IPS-15b (cell line): ENCODE measurements around the gene PCDHGA5.
"Not testable (repeated sequence)": the region's sequence is repeated elsewhere in the genome, so short reads cannot be mapped to it uniquely, and the experiment has no call there.

ENCODE experiments used
- H3K27me3 ChIP-seq: one replicate; pipeline ENCODE4 v1.6.1; 2013; ENCODE audit warnings: low read length; ENCODE audit not compliant: control insufficient read depth, insufficient read depth
- H3K36me3 ChIP-seq: one replicate; pipeline ENCODE4 v1.6.1; 2013; ENCODE audit warnings: low read length; ENCODE audit not compliant: control insufficient read depth, insufficient read depth
- H3K4me1 ChIP-seq: one replicate; pipeline ENCODE4 v1.6.1; 2013; ENCODE audit warnings: mild to moderate bottlenecking, low read length; ENCODE audit not compliant: control insufficient read depth, insufficient read depth
- H3K4me3 ChIP-seq: one replicate; pipeline ENCODE4 v1.5.1; 2013; ENCODE audit warnings: low read depth, low read length
- H3K9ac ChIP-seq: one replicate; pipeline ENCODE4 v1.6.1; 2013; ENCODE audit warnings: low read depth, mild to moderate bottlenecking, low read length
- H3K9me3 ChIP-seq: one replicate; pipeline ENCODE4 v1.6.1; 2013; ENCODE audit warnings: mild to moderate bottlenecking, low read length; ENCODE audit not compliant: control insufficient read depth, insufficient read depth

PCDHGA5 gene

DNA sequence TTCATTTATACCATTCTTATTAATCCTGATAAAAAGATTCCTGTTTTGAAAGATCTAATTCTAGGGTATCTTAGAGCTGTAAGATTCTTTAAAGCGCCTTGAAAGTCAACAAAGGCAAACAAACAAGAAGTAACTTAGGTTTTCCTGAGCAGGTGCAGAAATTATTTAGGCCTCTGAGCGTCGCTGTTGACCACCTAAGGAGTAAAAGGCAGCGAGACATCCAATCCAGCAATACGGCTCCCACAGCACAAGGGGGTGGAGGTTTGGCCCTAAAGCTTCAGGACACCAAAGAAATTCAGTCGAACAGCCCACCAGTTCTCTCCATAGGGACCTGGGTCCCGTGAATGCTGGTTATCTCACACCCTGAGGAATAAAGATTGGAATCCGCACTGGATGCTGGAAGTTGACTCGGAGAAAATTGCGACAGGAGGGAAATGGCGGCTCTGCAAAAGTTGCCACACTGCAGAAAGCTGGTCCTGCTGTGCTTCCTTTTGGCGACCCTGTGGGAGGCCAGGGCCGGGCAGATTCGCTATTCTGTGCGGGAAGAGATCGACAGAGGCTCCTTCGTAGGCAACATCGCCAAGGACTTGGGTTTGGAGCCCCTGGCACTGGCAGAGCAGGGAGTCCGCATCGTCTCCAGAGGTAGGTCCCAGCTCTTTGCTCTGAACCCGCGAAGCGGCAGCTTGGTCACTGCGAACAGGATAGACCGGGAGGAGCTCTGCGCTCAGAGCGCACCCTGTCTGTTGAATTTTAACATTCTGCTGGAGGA lies 25.2 kb upstream of the PCDHGA5 start, which contains the start of gene PCDHGA2:
PCDHGA2 (plus strand) TSS at position 223 of the 769 bp plus-strand sequence.
- Histone ChIP-seq H3K4me1 (no peaks in the 10 kb centered on the region), H3K27me3 (no peaks in the 10 kb centered on the region), H3K4me3 (peak within 1 kb of the TSS; percentile 39), H3K9ac (no peak within 1 kb of the TSS), H3K36me3 (no peaks in the 10 kb centered on the region), H3K9me3 (peaks cover 5% of the 10 kb centered on the region)

DNA sequence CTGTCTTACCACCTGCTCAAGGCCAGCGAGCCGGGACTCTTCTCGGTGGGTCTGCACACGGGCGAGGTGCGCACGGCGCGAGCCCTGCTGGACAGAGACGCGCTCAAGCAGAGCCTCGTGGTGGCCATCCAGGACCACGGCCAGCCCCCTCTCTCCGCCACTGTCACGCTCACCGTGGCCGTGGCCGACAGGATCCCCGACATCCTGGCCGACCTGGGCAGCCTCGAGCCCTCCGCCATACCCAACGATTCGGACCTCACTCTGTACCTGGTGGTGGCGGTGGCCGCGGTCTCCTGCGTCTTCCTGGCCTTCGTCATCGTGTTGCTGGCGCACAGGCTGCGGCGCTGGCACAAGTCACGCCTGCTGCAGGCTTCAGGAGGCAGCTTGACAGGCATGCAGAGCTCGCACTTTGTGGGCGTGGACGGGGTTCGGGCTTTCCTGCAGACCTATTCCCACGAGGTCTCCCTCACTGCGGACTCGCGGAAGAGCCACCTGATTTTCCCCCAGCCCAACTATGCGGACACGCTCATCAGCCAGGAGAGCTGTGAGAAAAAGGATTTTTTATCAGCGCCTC lies 23.1 kb upstream of the PCDHGA5 start:
- not testable (repeated sequence) for H3K36me3 ChIP-seq, H3K4me3 ChIP-seq, H3K4me1 ChIP-seq, H3K27me3 ChIP-seq, H3K9ac ChIP-seq
- H3K9me3 ChIP-seq, result peaks cover 13% of the 10 kb centered on the region

DNA sequence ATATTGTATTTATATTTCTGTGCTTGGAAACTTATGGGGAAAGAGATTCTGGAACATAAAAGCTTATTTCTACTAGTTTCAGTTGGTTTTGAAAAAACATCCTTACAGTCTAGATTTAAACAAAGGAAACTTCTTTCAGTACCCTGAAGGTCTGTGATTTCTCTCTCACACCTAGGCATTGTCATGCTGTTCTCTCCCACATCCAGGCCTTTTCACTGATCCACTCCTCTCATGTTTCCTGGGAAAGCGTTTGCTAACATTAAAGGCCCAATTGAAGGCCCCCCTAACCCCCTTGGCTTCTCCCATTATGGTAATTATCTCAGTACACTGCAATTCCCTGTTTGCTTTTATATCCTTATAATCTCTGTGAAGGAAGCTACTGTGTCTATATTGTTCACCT lies 21.2 kb upstream of the PCDHGA5 start:
- Histone ChIP-seq H3K36me3 (no peaks in the 10 kb centered on the region), H3K27me3 (no peaks in the 10 kb centered on the region), H3K9me3 (peaks cover 13% of the 10 kb centered on the region), H3K4me1 (no peaks in the 10 kb centered on the region), H3K4me3 (no peak overlapping the region), H3K9ac (no peak overlapping the region)

DNA sequence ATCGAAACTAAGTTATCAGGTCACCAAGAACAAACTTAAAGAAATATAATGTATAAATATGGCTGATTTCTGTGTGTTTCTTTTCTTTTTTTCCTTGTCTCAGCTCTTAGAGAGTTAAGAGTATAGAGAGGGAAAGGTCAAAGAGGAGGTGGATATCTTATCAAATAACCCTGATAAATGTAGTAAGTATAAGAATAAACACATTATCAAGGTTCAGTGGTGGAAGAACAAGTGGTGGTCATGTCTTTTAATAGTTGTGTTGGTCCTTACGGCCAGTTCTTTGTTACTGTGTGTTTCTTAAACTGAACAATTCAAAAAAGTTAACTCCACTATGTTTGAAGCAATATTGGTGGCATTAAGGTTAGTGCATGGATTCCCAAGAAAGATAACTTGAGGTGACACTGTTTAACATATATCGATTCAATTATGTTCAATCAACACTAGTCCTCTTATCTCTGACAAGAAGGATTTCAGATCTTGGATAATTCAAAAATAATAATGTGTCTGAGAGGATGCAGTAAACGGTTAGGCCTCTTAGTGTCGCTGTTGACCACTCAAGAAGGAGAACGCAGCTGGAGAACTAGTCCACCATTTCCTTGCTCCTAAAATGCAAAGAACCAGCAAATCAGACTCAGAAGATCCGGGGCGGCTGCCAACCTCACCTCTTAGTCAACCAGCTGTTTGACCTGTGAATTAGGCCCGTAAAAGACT lies 20.6 kb upstream of the PCDHGA5 start, which contains the start of gene PCDHGA3:
PCDHGA3 (plus strand) TSS at position 588 of the 711 bp plus-strand sequence. CDS start 205 bp downstream, outside the sequence.
- Histone ChIP-seq H3K4me3 (no peak within 1 kb of the TSS), H3K4me1 (no peaks in the 10 kb centered on the region), H3K9ac (no peak within 1 kb of the TSS), H3K9me3 (peaks cover 13% of the 10 kb centered on the region), H3K27me3 (no peaks in the 10 kb centered on the region), H3K36me3 (no peaks in the 10 kb centered on the region)

DNA sequence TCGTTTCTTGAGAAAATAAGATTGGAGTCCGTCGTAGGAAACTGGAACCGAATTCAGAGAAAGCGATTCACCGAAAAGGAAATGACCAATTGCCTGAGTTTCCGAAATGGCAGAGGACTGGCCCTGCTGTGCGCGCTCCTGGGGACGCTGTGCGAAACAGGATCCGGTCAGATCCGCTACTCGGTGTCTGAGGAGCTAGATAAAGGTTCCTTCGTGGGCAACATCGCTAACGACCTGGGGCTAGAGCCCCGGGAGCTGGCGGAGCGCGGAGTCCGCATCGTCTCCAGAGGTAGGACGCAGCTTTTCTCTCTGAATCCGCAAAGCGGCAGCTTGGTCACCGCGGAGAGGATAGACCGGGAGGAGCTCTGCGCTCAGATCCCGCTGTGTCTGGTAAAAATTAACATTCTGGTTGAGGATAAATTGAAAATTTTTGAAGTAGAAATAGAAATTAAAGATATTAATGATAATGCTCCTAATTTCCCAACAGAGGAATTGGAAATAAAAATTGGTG lies 20.0 kb upstream of the PCDHGA5 start:
- Histone ChIP-seq H3K27me3 (no peaks in the 10 kb centered on the region), H3K36me3 (no peaks in the 10 kb centered on the region), H3K4me3 (no peak overlapping the region), H3K9me3 (peaks cover 13% of the 10 kb centered on the region), H3K4me1 (no peaks in the 10 kb centered on the region), H3K9ac (no peak overlapping the region)

DNA sequence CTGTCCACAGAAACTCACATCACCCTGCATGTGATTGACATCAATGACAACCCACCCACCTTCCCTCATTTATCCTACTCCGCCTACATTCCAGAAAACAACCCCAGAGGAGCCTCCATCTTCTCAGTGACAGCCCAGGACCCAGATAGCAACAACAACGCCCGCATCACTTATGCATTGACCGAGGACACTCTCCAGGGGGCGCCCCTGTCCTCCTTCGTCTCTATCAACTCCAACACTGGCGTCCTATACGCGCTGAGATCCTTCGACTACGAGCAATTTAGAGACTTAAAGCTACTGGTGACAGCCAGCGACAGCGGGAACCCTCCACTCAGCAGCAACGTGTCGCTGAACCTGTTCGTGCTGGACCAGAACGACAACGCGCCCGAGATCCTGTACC lies 18.6 kb upstream of the PCDHGA5 start:
- Histone ChIP-seq H3K4me1 (no peaks in the 10 kb centered on the region), H3K9me3 (peaks cover 8% of the 10 kb centered on the region), H3K36me3 (no peaks in the 10 kb centered on the region)

DNA sequence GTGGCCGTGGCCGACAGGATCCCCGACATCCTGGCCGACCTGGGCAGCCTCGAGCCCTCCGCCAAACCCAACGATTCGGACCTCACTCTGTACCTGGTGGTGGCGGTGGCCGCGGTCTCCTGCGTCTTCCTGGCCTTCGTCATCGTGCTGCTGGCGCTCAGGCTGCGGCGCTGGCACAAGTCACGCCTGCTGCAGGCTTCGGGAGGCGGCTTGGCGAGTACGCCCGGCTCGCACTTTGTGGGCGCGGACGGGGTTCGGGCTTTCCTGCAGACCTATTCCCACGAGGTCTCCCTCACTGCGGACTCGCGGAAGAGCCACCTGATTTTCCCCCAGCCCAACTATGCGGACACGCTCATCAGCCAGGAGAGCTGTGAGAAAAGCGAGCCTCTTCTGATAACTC lies 17.9 kb upstream of the PCDHGA5 start:
- H3K27me3 ChIP-seq, H3K9me3 ChIP-seq, H3K36me3 ChIP-seq, H3K4me3 ChIP-seq, H3K4me1 ChIP-seq, H3K9ac ChIP-seq: not testable (repeated sequence)

More for the DNA sequence above, 18.6 kb upstream of the PCDHGA5 start:
- Histone ChIP-seq H3K27me3 (no peaks in the 10 kb centered on the region), H3K4me3 (no peak overlapping the region), H3K9ac (no peak overlapping the region)

DNA sequence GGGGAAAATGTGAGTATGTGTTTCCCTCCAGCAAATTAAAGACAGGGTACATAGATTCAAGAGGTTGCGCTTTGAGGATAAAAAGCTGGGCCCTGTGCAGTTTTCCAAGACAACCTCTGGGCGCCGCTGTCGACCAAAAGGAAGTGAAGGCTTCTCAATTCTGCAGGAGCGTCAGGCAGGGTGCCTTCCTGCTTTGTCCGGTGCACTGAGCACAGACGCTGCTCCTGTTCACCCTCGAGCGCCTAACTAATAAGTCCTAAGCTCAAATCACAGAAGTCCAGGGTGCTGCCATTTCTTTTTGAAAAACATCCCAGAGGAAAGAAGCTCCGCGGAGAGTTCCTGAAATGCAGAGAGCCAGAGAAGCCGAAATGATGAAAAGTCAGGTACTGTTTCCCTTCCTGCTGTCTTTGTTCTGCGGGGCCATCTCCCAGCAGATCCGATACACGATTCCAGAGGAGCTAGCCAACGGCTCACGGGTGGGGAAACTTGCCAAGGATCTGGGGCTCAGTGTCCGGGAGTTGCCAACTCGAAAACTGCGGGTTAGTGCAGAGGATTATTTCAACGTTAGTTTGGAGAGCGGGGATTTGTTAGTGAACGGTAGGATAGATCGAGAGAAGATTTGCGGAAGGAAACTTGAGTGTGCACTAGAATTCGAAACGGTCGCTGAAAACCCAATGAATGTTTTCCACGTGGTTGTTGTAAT lies 13.9 kb upstream of the PCDHGA5 start, which contains the start of gene PCDHGB1:
PCDHGB1 (plus strand) TSS at position 183 of the 703 bp plus-strand sequence; CDS start at position 345, 162 bp downstream.
- Histone ChIP-seq H3K4me3 (peak within 1 kb of the TSS; percentile 41), H3K9me3 (peaks cover under 1% of the 10 kb centered on the region), H3K27me3 (no peaks in the 10 kb centered on the region), H3K9ac (peak within 1 kb of the TSS; percentile 37), H3K4me1 (no peaks in the 10 kb centered on the region), H3K36me3 (no peaks in the 10 kb centered on the region)

DNA sequence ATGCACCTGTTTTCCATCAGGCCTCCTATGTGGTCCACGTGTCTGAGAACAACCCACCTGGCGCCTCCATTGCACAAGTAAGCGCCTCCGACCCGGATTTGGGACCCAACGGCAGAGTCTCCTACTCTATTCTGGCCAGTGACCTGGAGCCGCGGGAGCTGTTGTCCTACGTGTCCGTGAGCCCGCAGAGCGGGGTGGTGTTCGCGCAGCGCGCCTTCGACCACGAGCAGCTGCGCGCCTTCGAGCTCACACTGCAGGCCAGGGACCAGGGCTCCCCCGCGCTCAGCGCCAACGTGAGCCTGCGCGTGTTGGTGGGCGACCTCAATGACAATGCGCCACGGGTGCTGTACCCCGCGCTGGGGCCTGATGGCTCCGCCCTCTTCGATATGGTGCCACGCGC lies 12.4 kb upstream of the PCDHGA5 start:
- H3K4me3 ChIP-seq, result no peak overlapping the region
- no peaks in the 10 kb centered on the region for H3K36me3 ChIP-seq
- H3K27me3 ChIP-seq, result no peaks in the 10 kb centered on the region
- H3K4me1 ChIP-seq, result no peaks in the 10 kb centered on the region
- H3K9ac ChIP-seq, result no peak overlapping the region
- peaks cover 3% of the 10 kb centered on the region for H3K9me3 ChIP-seq

DNA sequence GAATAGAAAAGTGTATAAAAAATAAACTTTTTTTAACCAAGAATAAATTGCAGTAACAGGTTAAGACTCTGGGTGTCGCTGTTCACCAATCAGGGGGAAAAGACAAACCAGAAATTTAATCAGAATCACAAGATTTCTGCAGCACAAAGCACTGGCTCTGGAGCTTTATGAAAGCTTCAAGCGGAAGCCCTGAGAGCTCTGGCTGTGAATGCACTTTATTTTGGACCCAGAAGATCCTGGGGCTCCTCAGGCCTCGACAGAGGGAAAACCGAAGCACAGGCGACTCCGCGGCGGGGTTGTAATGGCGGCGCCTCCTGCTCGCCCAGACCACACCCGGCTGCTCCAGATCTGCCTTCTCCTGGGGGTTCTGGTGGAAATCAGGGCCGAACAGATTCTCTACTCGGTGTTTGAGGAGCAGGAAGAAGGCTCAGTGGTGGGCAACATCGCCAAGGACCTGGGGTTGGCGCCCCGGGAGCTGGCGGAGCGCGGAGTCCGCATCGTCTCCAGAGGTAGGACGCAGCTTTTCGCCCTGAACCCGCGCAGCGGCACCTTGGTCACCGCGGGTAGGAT lies 9.0 kb upstream of the PCDHGA5 start, which contains the start of gene PCDHGA4:
PCDHGA4 (plus strand) TSS at position 122 of the 570 bp plus-strand sequence; CDS start at position 209, 87 bp downstream.
- Histone ChIP-seq H3K9ac (no peak within 1 kb of the TSS), H3K9me3 (peaks cover 3% of the 10 kb centered on the region), H3K36me3 (no peaks in the 10 kb centered on the region)

DNA sequence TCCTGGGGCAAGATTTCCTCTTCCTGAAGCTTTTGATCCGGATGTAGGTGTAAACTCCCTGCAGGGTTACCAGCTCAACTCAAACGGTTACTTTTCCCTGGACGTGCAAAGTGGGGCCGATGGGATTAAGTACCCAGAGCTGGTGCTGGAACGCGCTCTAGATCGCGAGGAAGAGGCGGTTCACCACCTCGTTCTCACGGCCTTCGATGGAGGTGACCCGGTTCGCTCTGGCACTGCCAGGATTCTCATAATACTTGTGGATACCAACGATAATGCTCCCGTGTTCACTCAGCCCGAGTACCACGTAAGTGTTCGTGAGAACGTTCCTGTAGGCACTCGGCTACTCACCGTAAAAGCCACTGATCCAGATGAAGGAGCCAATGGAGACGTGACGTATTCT lies 8.3 kb upstream of the PCDHGA5 start:
- Histone ChIP-seq H3K36me3 (no peaks in the 10 kb centered on the region), H3K27me3 (no peaks in the 10 kb centered on the region), H3K4me1 (no peaks in the 10 kb centered on the region), H3K4me3 (no peak overlapping the region), H3K9ac (no peak overlapping the region), H3K9me3 (peaks cover 3% of the 10 kb centered on the region)

More for the DNA sequence above, 9.0 kb upstream of the PCDHGA5 start, which contains the start of gene PCDHGA4:
- Histone ChIP-seq H3K4me3 (no peak within 1 kb of the TSS), H3K27me3 (no peaks in the 10 kb centered on the region), H3K4me1 (no peaks in the 10 kb centered on the region)
